A549 (cell line): ENCODE results near the gene NUP214. TPM values are rescaled to one million over a fixed set of nuclear protein-coding genes. Genes with fewer than 3 reads are reported as not detected.

ENCODE experiments used
- CHD4 ChIP-seq: fragments of 200-600 bp; sonication (generic); IDR thresholded peaks from 2 replicates; pipeline ENCODE4 v1.6.1; 2016; ENCODE audit warnings: antibody characterized with exemption, mild to moderate bottlenecking, borderline replicate concordance
- EP300 ChIP-seq, 2 experiments: fragments of >200 bp; sonication (Bioruptor Twin); formaldehyde crosslinking; IDR thresholded peaks; 2 replicates in 1 of 2; 3 replicates in 1 of 2; pipeline ENCODE4 v1.6.1; 2016 to 2017
- FOXS1 ChIP-seq: fragments of 250-450 bp; sonication (Bioruptor Pico); IDR thresholded peaks from 2 replicates; pipeline ENCODE4 v1.5.0; 2020; ENCODE audit warnings: mild to moderate bottlenecking, moderate library complexity
- HDAC2 ChIP-seq: fragments of 200-600 bp; sonication (generic); IDR thresholded peaks from 2 replicates; pipeline ENCODE4 v1.6.1; 2016
- HEYL ChIP-seq: fragments of 250-450 bp; sonication (Bioruptor Pico); IDR thresholded peaks from 2 replicates; pipeline ENCODE4 v1.8.0; 2021; ENCODE audit warnings: mild to moderate bottlenecking, moderate library complexity
- HOXA7 ChIP-seq: fragments of 250-450 bp; sonication (Bioruptor Pico); IDR thresholded peaks from 2 replicates; pipeline ENCODE4 v1.5.0; 2020; ENCODE audit warnings: mild to moderate bottlenecking, moderate library complexity
- JUN ChIP-seq, 2 experiments: fragments of >200 bp; sonication (Bioruptor Twin); formaldehyde crosslinking; IDR thresholded peaks; 2 replicates in 1 of 2; 3 replicates in 1 of 2; pipeline ENCODE4 v1.6.1; 2016 to 2017
- JUNB ChIP-seq: fragments of >200 bp; sonication (Bioruptor Twin); formaldehyde crosslinking; IDR thresholded peaks from 2 replicates; pipeline ENCODE4 v1.6.1; 2016
- KDM5A ChIP-seq: fragments of 200-600 bp; sonication (generic); IDR thresholded peaks from 2 replicates; pipeline ENCODE4 v1.6.1; 2016; ENCODE audit warnings: antibody characterized with exemption, mild to moderate bottlenecking
- MYC ChIP-seq: IDR thresholded peaks from 2 replicates; pipeline ENCODE4 v1.6.1; 2012; ENCODE audit warnings: mild to moderate bottlenecking, inconsistent platforms, low read length, improper control_type of control experiment, borderline replicate concordance
- NPAS2 ChIP-seq: fragments of 250-450 bp; sonication (Bioruptor Pico); IDR thresholded peaks from 2 replicates; pipeline ENCODE4 v1.8.0; 2022; ENCODE audit warnings: mild to moderate bottlenecking, moderate library complexity, borderline replicate concordance
- NR3C1 ChIP-seq: fragments of >200 bp; sonication (Bioruptor Twin); formaldehyde crosslinking; IDR thresholded peaks from 3 replicates; pipeline ENCODE4 v1.6.1; 2017
- PHF8 ChIP-seq: fragments of 200-600 bp; sonication (generic); IDR thresholded peaks from 2 replicates; pipeline ENCODE4 v1.6.1; 2016; ENCODE audit warnings: low read depth, mild to moderate bottlenecking, antibody characterized with exemption, moderate library complexity, borderline replicate concordance
- TFCP2L1 ChIP-seq: fragments of 250-450 bp; sonication (Bioruptor Pico); IDR thresholded peaks from 2 replicates; pipeline ENCODE4 v1.5.0; 2021; ENCODE audit warnings: mild to moderate bottlenecking
- polyA plus RNA-seq, 4 experiments: library from polyadenylated mRNA; depleted of rRNA in 3 of 4; stranded (reverse); fragments of >200 nt; fragmentation: RNase III in 1 of 4; extraction: RNeasy Plus Mini Kit Qiagen cat#74134 plus additional on column Dnase treatment in 1 of 4; gene quantifications; 2 replicates in 3 of 4; 3 replicates in 1 of 4; pipeline ENCODE4 v1.2.3, GENCODE V29; 2011 to 2017
- TF ChIP-seq, protein P1 (sequence below): fragments of 250-450 bp; sonication (Bioruptor Pico); IDR thresholded peaks from 2 replicates; pipeline ENCODE4 v1.5.0; 2021; ENCODE audit warnings: mild to moderate bottlenecking, moderate library complexity, borderline replicate concordance
- TF ChIP-seq, protein P2 (sequence below): fragments of 450-650 bp; IDR thresholded peaks from 2 replicates; pipeline ENCODE4 v1.6.1; 2014; ENCODE audit warnings: antibody characterized with exemption
- TF ChIP-seq, protein P3 (sequence below): fragments of 200-600 bp; sonication (generic); IDR thresholded peaks from 2 replicates; pipeline ENCODE4 v1.6.1; 2016; ENCODE audit warnings: antibody characterized with exemption, mild to moderate bottlenecking, moderate library complexity
- TF ChIP-seq, protein P4 (sequence below): fragments of 250-450 bp; sonication (Bioruptor Pico); IDR thresholded peaks from 2 replicates; pipeline ENCODE4 v1.5.0; 2020; ENCODE audit warnings: low read depth, mild to moderate bottlenecking, moderate library complexity
- TF ChIP-seq, protein P5 (sequence below): fragments of >200 bp; sonication (Bioruptor Twin); formaldehyde crosslinking; IDR thresholded peaks from 3 replicates; pipeline ENCODE4 v1.5.1; 2016
- TF ChIP-seq, protein P6 (sequence below): IDR thresholded peaks from 2 replicates; pipeline ENCODE4 v1.6.1; 2012
- TF ChIP-seq, protein P7 (sequence below): fragments of >200 bp; sonication (Bioruptor Twin); formaldehyde crosslinking; IDR thresholded peaks from 2 replicates; pipeline ENCODE4 v1.6.1; 2016

The NUP214 gene
- polyA plus RNA-seq, 2 of the 4 experiments (the other 2 are of a cell fraction): 14.4 to 18.5 TPM

DNA sequence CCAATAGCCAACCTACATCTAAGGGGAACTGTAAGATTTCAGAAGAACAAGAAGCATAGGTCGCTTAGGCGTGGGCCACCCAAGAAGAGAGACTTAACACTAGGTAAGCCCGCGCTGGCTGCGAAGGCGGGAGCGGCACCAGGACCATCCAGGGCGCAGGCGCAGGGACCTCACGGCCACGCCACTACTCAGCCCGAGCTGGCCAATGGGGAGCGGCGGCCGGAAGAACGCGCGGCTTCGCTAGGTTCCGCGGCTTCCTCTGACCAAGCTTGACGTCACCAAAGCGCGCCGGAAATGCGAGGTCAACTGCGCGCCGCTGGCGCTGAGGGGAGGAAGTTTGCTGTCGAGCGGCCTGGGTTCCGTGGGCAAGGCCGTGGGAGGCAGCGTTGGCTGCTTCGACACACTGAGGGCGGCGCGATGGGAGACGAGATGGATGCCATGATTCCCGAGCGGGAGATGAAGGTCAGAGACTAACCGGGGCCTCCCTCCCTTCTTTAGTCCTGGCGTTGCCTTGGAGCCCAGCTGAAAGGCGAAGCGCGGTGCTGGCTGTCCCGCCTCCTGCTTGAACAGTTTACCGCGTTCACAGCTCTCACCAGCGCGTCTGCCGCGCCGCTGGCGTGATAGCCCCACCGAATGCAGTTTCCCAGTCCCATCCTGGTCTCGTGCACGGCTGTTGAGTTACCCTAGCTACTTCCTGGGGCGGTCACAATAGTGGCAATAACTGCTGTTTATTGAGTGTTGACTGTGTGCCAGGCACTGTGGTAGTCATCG, at the start of gene NUP214 (continued):
- TF ChIP-seq, protein P1, sequence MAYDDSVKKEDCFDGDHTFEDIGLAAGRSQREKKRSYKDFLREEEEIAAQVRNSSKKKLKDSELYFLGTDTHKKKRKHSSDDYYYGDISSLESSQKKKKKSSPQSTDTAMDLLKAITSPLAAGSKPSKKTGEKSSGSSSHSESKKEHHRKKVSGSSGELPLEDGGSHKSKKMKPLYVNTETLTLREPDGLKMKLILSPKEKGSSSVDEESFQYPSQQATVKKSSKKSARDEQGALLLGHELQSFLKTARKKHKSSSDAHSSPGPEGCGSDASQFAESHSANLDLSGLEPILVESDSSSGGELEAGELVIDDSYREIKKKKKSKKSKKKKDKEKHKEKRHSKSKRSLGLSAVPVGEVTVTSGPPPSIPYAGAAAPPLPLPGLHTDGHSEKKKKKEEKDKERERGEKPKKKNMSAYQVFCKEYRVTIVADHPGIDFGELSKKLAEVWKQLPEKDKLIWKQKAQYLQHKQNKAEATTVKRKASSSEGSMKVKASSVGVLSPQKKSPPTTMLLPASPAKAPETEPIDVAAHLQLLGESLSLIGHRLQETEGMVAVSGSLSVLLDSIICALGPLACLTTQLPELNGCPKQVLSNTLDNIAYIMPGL: no peak
- TF ChIP-seq, protein P2, sequence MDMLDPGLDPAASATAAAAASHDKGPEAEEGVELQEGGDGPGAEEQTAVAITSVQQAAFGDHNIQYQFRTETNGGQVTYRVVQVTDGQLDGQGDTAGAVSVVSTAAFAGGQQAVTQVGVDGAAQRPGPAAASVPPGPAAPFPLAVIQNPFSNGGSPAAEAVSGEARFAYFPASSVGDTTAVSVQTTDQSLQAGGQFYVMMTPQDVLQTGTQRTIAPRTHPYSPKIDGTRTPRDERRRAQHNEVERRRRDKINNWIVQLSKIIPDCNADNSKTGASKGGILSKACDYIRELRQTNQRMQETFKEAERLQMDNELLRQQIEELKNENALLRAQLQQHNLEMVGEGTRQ: no peak
- TF ChIP-seq JUN (IDR thresholded peaks at IDR 0.05): peak in 1 of 2 experiments; percentile 94; a peak in 3 of 5 replicates
- no peak for TF ChIP-seq NR3C1
- TF ChIP-seq, protein P3, sequence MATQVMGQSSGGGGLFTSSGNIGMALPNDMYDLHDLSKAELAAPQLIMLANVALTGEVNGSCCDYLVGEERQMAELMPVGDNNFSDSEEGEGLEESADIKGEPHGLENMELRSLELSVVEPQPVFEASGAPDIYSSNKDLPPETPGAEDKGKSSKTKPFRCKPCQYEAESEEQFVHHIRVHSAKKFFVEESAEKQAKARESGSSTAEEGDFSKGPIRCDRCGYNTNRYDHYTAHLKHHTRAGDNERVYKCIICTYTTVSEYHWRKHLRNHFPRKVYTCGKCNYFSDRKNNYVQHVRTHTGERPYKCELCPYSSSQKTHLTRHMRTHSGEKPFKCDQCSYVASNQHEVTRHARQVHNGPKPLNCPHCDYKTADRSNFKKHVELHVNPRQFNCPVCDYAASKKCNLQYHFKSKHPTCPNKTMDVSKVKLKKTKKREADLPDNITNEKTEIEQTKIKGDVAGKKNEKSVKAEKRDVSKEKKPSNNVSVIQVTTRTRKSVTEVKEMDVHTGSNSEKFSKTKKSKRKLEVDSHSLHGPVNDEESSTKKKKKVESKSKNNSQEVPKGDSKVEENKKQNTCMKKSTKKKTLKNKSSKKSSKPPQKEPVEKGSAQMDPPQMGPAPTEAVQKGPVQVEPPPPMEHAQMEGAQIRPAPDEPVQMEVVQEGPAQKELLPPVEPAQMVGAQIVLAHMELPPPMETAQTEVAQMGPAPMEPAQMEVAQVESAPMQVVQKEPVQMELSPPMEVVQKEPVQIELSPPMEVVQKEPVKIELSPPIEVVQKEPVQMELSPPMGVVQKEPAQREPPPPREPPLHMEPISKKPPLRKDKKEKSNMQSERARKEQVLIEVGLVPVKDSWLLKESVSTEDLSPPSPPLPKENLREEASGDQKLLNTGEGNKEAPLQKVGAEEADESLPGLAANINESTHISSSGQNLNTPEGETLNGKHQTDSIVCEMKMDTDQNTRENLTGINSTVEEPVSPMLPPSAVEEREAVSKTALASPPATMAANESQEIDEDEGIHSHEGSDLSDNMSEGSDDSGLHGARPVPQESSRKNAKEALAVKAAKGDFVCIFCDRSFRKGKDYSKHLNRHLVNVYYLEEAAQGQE: peak; percentile 53; the same call in 1 of the 2 replicates
- no peak for TF ChIP-seq FOXS1 (CRISPR knock-in tag)
- TF ChIP-seq NPAS2: no peak
- no peak for TF ChIP-seq EP300 (IDR thresholded peaks at IDR 0.05)
- no peak for TF ChIP-seq TFCP2L1
- TF ChIP-seq KDM5A: peak; percentile 91
- no peak for TF ChIP-seq HEYL (CRISPR knock-in tag)
- no peak for TF ChIP-seq JUNB
- TF ChIP-seq, protein P4, sequence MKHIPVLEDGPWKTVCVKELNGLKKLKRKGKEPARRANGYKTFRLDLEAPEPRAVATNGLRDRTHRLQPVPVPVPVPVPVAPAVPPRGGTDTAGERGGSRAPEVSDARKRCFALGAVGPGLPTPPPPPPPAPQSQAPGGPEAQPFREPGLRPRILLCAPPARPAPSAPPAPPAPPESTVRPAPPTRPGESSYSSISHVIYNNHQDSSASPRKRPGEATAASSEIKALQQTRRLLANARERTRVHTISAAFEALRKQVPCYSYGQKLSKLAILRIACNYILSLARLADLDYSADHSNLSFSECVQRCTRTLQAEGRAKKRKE (CRISPR knock-in tag): no peak
- TF ChIP-seq PHF8: peak; percentile 84
- TF ChIP-seq, protein P5, sequence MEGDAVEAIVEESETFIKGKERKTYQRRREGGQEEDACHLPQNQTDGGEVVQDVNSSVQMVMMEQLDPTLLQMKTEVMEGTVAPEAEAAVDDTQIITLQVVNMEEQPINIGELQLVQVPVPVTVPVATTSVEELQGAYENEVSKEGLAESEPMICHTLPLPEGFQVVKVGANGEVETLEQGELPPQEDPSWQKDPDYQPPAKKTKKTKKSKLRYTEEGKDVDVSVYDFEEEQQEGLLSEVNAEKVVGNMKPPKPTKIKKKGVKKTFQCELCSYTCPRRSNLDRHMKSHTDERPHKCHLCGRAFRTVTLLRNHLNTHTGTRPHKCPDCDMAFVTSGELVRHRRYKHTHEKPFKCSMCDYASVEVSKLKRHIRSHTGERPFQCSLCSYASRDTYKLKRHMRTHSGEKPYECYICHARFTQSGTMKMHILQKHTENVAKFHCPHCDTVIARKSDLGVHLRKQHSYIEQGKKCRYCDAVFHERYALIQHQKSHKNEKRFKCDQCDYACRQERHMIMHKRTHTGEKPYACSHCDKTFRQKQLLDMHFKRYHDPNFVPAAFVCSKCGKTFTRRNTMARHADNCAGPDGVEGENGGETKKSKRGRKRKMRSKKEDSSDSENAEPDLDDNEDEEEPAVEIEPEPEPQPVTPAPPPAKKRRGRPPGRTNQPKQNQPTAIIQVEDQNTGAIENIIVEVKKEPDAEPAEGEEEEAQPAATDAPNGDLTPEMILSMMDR: no peak
- TF ChIP-seq MYC: no peak; the same call in 1 of the 2 replicates
- TF ChIP-seq, protein P6, sequence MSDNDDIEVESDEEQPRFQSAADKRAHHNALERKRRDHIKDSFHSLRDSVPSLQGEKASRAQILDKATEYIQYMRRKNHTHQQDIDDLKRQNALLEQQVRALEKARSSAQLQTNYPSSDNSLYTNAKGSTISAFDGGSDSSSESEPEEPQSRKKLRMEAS: peak; percentile 93
- TF ChIP-seq CHD4: no peak
- TF ChIP-seq HDAC2: peak; percentile 34; the same call in 1 of the 2 replicates
- TF ChIP-seq, protein P7, sequence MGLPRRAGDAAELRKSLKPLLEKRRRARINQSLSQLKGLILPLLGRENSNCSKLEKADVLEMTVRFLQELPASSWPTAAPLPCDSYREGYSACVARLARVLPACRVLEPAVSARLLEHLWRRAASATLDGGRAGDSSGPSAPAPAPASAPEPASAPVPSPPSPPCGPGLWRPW: no peak
- no peak for TF ChIP-seq HOXA7 (CRISPR knock-in tag)
